NCI-H146 treated with DMSO at 0.1 percent for 48 hours (cell line): ENCODE measurements around the gene MAST4.

Experiments
- DNase-seq: peaks from one replicate; lab custom pipeline; 2025; ENCODE audit not compliant: unreplicated experiment; lab: John Stamatoyannopoulos, UW

The MAST4 gene

DNA sequence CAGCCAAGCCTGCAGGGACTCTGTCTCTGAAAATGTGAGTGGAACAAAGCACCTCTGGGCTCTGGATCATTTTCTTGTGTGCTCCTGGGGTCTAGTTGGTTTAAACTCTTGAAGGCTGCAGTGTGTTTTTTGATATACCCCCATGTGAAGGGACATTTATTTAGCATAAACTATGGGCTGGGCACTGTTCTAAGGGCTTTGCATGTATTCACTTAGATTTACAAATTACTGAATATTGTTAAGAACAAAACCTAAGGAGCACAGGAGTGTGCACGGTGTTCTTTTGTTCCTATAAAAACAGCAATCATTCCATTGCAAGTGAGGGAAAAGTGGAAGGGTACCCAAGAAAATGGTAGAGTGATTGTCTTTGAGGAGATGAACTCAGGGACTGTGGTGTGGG, 620.4 kb downstream of the MAST4 start:
- no peak for DNase-seq
